Liver (tissue), 9 donors: ENCODE measurements around the gene SPDEF. TPM values are rescaled to one million over a fixed set of nuclear protein-coding genes. Genes with fewer than 3 reads are reported as not detected.

Experiments
- DNase-seq: peaks from one replicate; pipeline ENCODE4 v3.0.0-alpha.2; 2017; ENCODE audit warnings: low spot score
- H3K27ac ChIP-seq, 2 donors: one replicate each; pipeline ENCODE4 v1.7.0; 2013; ENCODE audit warnings: inconsistent platforms in 2 of 2, low read length in 2 of 2, control low read depth in 1 of 2, low read depth in 1 of 2, mild to moderate bottlenecking in 1 of 2
- H3K27me3 ChIP-seq, 4 donors: one replicate each; pipeline versions ENCODE4 v1.6.1 to v1.7.0; 2013; ENCODE audit warnings: low read length in 3 of 4, inconsistent platforms in 1 of 4, mild to moderate bottlenecking in 1 of 4, moderate library complexity in 1 of 4; ENCODE audit not compliant: control insufficient read depth in 4 of 4, insufficient read depth in 4 of 4
- H3K36me3 ChIP-seq, 4 donors: one replicate each; pipeline versions ENCODE4 v1.6.1 to v1.7.0; 2013; ENCODE audit warnings: low read length in 3 of 4, mild to moderate bottlenecking in 3 of 4, low read depth in 1 of 4, moderate library complexity in 1 of 4; ENCODE audit not compliant: control insufficient read depth in 4 of 4, insufficient read depth in 3 of 4
- H3K4me1 ChIP-seq, 4 donors: one replicate each; pipeline versions ENCODE4 v1.6.1 to v1.7.0; 2013; ENCODE audit warnings: low read length in 3 of 4, mild to moderate bottlenecking in 3 of 4, moderate library complexity in 1 of 4; ENCODE audit not compliant: control insufficient read depth in 4 of 4, insufficient read depth in 4 of 4
- H3K4me3 ChIP-seq, 3 donors: one replicate each; pipeline versions ENCODE4 v1.6.1 to v1.7.0; 2013; ENCODE audit warnings: low read length in 3 of 3, control low read depth in 1 of 3, low read depth in 1 of 3, mild to moderate bottlenecking in 1 of 3
- H3K9ac ChIP-seq, 2 donors: one replicate each; pipeline ENCODE4 v1.7.0; 2013; ENCODE audit warnings: low read length in 2 of 2, mild to moderate bottlenecking in 2 of 2, moderate library complexity in 2 of 2, control low read depth in 1 of 2, low read depth in 1 of 2
- H3K9me3 ChIP-seq, 4 donors: one replicate each; pipeline versions ENCODE4 v1.6.1 to v1.7.0; 2013; ENCODE audit warnings: low read length in 3 of 4; ENCODE audit not compliant: control insufficient read depth in 4 of 4
- ATF3 ChIP-seq: IDR thresholded peaks from 2 replicates; pipeline ENCODE4 v1.6.1; 2016; ENCODE audit warnings: antibody characterized with exemption
- EGR1 ChIP-seq, 2 donors: IDR thresholded peaks; 2 replicates each; pipeline ENCODE4 v1.6.1; 2016 to 2018; ENCODE audit warnings: antibody characterized with exemption in 2 of 2, low read depth in 2 of 2
- FOXA1 ChIP-seq: IDR thresholded peaks from 2 replicates; pipeline ENCODE4 v1.6.1; 2016; ENCODE audit warnings: antibody characterized with exemption
- FOXA2 ChIP-seq: IDR thresholded peaks from 2 replicates; pipeline ENCODE4 v1.6.1; 2016; ENCODE audit warnings: antibody characterized with exemption
- GABPA ChIP-seq, 2 donors: IDR thresholded peaks in 1 of 2; conservative IDR thresholded peaks in 1 of 2; 2 replicates each; pipeline ENCODE4 v1.6.1; 2016; ENCODE audit warnings: antibody characterized with exemption in 2 of 2, mild to moderate bottlenecking in 1 of 2, moderate library complexity in 1 of 2
- HNF4A ChIP-seq, 2 donors: conservative IDR thresholded peaks; 2 replicates each; pipeline ENCODE4 v1.6.1; 2016; ENCODE audit warnings: antibody characterized with exemption in 2 of 2, mild to moderate bottlenecking in 2 of 2
- HNF4G ChIP-seq: IDR thresholded peaks from 2 replicates; pipeline ENCODE4 v1.6.1; 2016; ENCODE audit warnings: antibody characterized with exemption
- JUND ChIP-seq, 2 donors: IDR thresholded peaks; 2 replicates each; pipeline ENCODE4 v1.6.1; 2016; ENCODE audit warnings: antibody characterized with exemption in 2 of 2
- MAX ChIP-seq: IDR thresholded peaks from 2 replicates; pipeline ENCODE4 v1.6.1; 2016; ENCODE audit warnings: antibody characterized with exemption
- NR2F2 ChIP-seq: IDR thresholded peaks from 2 replicates; pipeline ENCODE4 v1.6.1; 2016; ENCODE audit warnings: antibody characterized with exemption
- RAD21 ChIP-seq, 2 donors: IDR thresholded peaks; 2 replicates each; pipeline ENCODE4 v1.6.1; 2016; ENCODE audit warnings: antibody characterized with exemption in 2 of 2, mild to moderate bottlenecking in 2 of 2
- RXRA ChIP-seq, 2 donors: IDR thresholded peaks; 2 replicates each; pipeline ENCODE4 v1.6.1; 2017 to 2018; ENCODE audit warnings: antibody characterized with exemption in 2 of 2, mild to moderate bottlenecking in 1 of 2
- SP1 ChIP-seq: IDR thresholded peaks from 2 replicates; pipeline ENCODE4 v1.6.1; 2018; ENCODE audit warnings: antibody characterized with exemption, mild to moderate bottlenecking
- TAF1 ChIP-seq: conservative IDR thresholded peaks from 2 replicates; pipeline ENCODE4 v1.6.1; 2016; ENCODE audit warnings: antibody characterized with exemption, mild to moderate bottlenecking
- ZBTB33 ChIP-seq: IDR thresholded peaks from 2 replicates; pipeline ENCODE4 v1.6.1; 2016; ENCODE audit warnings: antibody characterized with exemption
- WGBS: extraction: QIAGEN DNeasy Blood & Tissue Kit; methylation state at CpG from one replicate; pipeline ENCODE4 v1.1.7; 2013; 5-methylcytosine and 5-hydroxymethylcytosine counted together
- polyA plus RNA-seq, 2 donors: library from polyadenylated mRNA; stranded (reverse) in 1 of 2; unstranded in 1 of 2; fragments of 200-250 nt in 1 of 2; fragments of >200 nt in 1 of 2; fragmentation: Nextera tagmentation in 1 of 2; extraction: Ambion mirVana in 1 of 2; gene quantifications; one replicate each; pipeline versions ENCODE4 v1.2.1 to v1.2.3, GENCODE V29; 2013 to 2015
- total RNA-seq, 2 donors: library from RNA; depleted of rRNA; stranded (reverse); fragments of >200 nt; gene quantifications; one replicate each; pipeline ENCODE4 v1.2.3, GENCODE V29; 2014
- TF ChIP-seq, protein P1 (sequence below): IDR thresholded peaks from 2 replicates; pipeline ENCODE4 v1.6.1; 2016; ENCODE audit warnings: antibody characterized with exemption, mild to moderate bottlenecking
- TF ChIP-seq, protein P2 (sequence below): fragments of 150-350 bp; IDR thresholded peaks from 2 replicates; pipeline ENCODE4 v1.5.1; 2017; ENCODE audit warnings: improper control_type of control experiment, low read depth, low read length; ENCODE audit not compliant: missing input control
- donor health status: healthy.
- donor health status: healthy.
- donor health status: healthy.
- donor health status: healthy.
- donor health status: healthy.

The SPDEF gene
- total and polyA plus RNA-seq, 4 donors: 0.05 to 0.09 TPM; not detected in 2

- no peaks in the 10 kb centered on the region for H3K9me3 ChIP-seq
- WGBS: 86% methylated on average over 18 of the region's 18 CpGs
Measured at GRCh38 chr6:34576286-34576955, 20.3 kb upstream of the SPDEF start.

DNA sequence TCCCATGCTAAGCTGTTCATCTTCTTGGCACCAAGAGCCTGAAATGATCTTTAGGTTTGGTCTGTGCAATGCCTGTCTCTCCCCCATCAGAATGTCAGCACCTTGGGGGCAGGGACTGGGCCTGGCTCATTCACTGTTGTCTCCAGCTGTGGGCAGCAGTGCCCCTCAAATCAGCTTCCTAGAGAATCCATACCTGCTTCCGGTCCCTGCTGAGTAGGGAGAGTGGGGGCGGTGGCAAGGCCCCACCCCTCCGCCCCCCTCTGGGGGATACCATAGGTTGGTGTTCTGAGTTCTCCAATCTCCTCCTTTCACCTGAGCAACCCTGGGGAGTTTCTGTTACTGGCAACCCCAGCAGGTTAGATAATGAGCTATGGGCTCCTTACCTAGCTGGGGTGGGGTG lies 19.2 kb upstream of the SPDEF start:
- Histone ChIP-seq H3K4me3 (no peak overlapping the region), H3K27ac (no peak overlapping the region), H3K27me3 (no peaks in the 10 kb centered on the region), H3K9me3 (no peaks in the 10 kb centered on the region), H3K36me3 (peaks cover 0 to 2% (median 0%) of the 10 kb centered on the region in 4 donors), H3K4me1 (peaks cover 0 to 8% (median 7%) of the 10 kb centered on the region in 4 donors), H3K9ac (no peak overlapping the region)
- 88% methylated on average over 3 of the region's 3 CpGs for WGBS
- TF ChIP-seq ZBTB33 (no peak), GABPA (IDR thresholded peaks at IDR 0.05 in 1 of 2, conservative IDR thresholded peaks at IDR 0.05 in 1 of 2) (no peak), FOXA2 (no peak), RXRA (IDR thresholded peaks at IDR 0.05) (no peak), MAX (no peak), HNF4G (no peak), SP1 (no peak), JUND (IDR thresholded peaks at IDR 0.05) (no peak), NR2F2 (no peak), FOXA1 (no peak), RAD21 (IDR thresholded peaks at IDR 0.05) (no peak), EGR1 (IDR thresholded peaks at IDR 0.05; ENCODE audit: low read depth in 2 of 2) (no peak), HNF4A (conservative IDR thresholded peaks at IDR 0.05) (no peak), ATF3 (no peak), TAF1 (no peak)
- TF ChIP-seq, protein P1, sequence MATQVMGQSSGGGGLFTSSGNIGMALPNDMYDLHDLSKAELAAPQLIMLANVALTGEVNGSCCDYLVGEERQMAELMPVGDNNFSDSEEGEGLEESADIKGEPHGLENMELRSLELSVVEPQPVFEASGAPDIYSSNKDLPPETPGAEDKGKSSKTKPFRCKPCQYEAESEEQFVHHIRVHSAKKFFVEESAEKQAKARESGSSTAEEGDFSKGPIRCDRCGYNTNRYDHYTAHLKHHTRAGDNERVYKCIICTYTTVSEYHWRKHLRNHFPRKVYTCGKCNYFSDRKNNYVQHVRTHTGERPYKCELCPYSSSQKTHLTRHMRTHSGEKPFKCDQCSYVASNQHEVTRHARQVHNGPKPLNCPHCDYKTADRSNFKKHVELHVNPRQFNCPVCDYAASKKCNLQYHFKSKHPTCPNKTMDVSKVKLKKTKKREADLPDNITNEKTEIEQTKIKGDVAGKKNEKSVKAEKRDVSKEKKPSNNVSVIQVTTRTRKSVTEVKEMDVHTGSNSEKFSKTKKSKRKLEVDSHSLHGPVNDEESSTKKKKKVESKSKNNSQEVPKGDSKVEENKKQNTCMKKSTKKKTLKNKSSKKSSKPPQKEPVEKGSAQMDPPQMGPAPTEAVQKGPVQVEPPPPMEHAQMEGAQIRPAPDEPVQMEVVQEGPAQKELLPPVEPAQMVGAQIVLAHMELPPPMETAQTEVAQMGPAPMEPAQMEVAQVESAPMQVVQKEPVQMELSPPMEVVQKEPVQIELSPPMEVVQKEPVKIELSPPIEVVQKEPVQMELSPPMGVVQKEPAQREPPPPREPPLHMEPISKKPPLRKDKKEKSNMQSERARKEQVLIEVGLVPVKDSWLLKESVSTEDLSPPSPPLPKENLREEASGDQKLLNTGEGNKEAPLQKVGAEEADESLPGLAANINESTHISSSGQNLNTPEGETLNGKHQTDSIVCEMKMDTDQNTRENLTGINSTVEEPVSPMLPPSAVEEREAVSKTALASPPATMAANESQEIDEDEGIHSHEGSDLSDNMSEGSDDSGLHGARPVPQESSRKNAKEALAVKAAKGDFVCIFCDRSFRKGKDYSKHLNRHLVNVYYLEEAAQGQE: no peak
- TF ChIP-seq, protein P2, sequence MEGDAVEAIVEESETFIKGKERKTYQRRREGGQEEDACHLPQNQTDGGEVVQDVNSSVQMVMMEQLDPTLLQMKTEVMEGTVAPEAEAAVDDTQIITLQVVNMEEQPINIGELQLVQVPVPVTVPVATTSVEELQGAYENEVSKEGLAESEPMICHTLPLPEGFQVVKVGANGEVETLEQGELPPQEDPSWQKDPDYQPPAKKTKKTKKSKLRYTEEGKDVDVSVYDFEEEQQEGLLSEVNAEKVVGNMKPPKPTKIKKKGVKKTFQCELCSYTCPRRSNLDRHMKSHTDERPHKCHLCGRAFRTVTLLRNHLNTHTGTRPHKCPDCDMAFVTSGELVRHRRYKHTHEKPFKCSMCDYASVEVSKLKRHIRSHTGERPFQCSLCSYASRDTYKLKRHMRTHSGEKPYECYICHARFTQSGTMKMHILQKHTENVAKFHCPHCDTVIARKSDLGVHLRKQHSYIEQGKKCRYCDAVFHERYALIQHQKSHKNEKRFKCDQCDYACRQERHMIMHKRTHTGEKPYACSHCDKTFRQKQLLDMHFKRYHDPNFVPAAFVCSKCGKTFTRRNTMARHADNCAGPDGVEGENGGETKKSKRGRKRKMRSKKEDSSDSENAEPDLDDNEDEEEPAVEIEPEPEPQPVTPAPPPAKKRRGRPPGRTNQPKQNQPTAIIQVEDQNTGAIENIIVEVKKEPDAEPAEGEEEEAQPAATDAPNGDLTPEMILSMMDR: no peak
- DNase-seq: no peak

More at GRCh38 chr6:34576286-34576955, 20.3 kb upstream of the SPDEF start:
- Histone ChIP-seq H3K36me3 (peaks cover 0 to 2% (median 0%) of the 10 kb centered on the region in 4 donors), H3K4me1 (peaks cover 0 to 8% (median 7%) of the 10 kb centered on the region in 4 donors), H3K27ac (no peak overlapping the region), H3K27me3 (no peaks in the 10 kb centered on the region), H3K9ac (no peak overlapping the region), H3K4me3 (no peak overlapping the region)
- DNase-seq: no peak
- no peak for TF ChIP-seq GABPA (IDR thresholded peaks at IDR 0.05 in 1 of 2, conservative IDR thresholded peaks at IDR 0.05 in 1 of 2)
- TF ChIP-seq FOXA2: no peak
- no peak for TF ChIP-seq ZBTB33
- TF ChIP-seq HNF4A (conservative IDR thresholded peaks at IDR 0.05): no peak
- no peak for TF ChIP-seq HNF4G
- no peak for TF ChIP-seq SP1
